GM21529 (cell line): ENCODE data around the gene MYO5A.
"Not testable (repeated sequence)": the region's sequence is repeated elsewhere in the genome, so short reads cannot be mapped to it uniquely, and the experiment has no call there.

ENCODE experiments used
- ATAC-seq: cut with Tn5 transposase; IDR thresholded peaks from one replicate; pipeline ENCODE4 v1.9.1; 2021; ENCODE audit not compliant: unreplicated experiment

Gene MYO5A

DNA sequence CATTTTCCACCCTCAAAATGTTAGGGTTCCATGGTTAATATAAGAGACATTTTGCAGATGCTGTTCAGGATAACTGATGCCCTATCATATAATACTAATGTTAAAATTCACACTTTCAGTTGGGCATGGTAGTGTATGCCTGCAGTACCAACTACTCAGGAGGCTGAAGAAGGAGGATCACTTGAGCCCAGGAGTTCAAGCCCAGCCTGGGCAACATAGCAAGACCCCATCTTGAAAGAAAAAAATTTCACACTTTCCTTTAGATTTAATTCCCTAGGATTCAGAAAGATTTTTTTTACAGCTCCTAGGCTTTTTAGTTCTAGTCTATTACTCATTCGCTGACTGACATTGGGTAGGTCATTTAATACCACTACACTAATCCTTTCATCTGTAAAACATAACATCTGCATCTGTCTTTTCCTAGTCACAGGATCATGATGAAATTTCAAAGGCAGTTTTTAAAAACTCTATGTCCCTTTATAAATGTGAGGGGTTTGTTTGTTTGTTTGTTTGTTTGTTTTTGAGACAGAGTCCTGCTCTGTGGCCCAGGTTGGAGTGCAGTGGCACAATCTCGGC lies 103.7 kb downstream of the MYO5A start:
- no peak for ATAC-seq

DNA sequence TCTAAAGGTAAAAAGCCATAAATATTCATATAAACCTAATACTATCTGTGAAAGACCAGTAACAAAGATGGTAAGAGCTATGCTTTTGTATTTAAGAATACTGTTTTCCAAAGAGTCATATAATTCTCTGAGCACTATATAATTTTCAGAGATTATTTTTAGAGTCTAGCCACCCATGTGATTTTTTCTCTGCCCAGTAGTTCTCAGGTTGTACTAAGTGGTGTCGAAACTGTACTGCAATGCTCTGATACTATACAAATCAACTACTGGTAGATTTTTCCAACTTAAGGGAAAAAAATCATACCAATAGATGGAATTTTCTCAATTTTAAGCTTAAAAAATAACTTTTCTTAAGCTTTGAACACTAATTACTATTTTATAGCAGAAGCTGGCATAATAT lies 104.8 kb downstream of the MYO5A start:
- ATAC-seq: no peak

DNA sequence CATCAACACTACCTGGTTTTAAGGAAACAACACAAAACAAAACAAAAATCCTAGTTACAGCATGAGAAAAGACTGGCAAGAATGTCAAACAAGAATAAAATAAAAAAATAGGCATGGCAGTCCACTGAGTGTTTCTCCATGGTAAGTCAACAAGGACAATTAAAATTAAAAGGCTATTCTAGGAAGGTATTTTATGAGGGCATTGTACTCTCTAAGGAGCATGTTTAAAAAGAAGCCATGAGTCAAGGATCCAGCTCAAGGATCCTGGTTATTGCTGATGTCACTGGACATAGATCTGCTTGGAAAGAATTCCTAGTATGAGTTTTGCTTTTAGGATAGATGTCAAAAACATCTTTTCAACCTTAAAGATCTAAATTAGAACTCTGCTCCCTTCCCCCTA lies 106.7 kb downstream of the MYO5A start:
- no peak for ATAC-seq

DNA sequence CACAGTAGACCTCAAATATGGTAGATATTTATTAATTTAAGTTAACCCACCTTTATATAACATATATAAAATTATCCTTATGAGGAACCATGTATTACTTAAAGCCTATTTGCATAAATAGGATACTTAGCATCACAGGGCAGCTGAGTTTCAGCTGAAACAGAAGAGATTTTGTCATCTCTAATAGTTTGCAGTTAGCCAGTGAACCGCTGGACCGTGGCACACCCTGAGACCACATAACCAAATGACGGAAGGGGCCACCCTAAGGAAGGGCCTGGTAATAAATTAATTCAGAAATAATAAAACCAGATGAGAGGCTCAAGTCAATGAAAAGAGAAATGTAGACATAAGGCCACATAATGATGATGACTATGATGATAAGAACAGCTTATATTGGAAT lies 107.7 kb downstream of the MYO5A start:
- ATAC-seq: no peak

DNA sequence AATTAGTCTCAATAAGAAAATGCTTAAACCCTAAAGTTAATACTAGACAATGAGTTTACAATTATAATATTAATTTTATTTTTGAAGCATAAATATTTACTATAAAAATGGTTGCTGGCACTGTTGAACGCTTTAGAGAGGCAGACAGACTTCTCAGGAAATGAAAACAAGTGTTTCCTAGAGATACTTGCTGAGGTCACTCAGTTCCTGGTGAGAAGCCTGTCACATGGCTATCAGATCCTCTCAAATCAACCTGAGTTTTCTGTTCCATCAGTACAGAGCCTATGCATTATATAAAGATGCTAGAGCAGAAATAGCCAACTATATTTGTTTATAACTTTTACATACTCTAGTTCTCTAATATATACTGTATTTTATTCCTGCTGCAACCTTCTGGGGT lies 109.2 kb downstream of the MYO5A start:
- ATAC-seq: no peak

DNA sequence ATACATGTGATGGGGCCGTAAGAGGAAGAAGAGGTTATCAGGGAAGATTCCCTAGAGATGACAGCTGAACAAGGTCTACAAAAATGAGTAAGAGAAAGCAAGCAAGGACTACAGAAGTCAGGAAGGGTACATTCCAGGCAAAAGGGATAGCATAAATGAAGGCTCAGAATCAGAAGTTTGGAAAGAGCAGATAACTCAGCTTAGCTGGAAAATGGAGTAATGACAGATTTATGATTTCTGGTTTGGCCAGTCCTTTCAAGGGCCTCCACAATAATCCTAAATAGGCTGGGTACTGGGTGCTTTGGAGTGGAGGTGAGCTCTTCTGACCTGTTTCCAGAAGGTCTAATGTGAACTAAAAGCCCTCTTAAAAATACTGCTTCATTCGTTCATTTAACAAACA lies 110.7 kb downstream of the MYO5A start:
- ATAC-seq: no peak

DNA sequence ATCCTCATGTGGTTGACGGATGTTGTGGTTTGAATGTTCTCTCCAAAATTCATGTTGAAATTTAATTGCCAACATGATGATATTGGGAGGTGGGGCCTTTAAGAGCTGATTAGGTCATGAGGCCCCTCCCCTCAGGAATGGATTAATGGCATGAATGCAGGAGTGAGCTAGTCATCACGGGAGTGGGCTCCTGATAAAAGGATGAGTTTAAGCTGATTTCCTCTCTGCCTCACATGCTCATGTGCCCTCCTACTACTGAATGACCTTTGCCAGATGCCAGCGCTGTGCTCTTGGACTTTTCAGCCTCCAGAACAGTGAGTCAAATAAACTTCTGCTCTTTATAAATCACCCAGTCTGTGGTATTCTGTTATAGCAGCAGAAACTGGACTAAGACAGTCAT lies 111.2 kb downstream of the MYO5A start:
- ATAC-seq: no peak

DNA sequence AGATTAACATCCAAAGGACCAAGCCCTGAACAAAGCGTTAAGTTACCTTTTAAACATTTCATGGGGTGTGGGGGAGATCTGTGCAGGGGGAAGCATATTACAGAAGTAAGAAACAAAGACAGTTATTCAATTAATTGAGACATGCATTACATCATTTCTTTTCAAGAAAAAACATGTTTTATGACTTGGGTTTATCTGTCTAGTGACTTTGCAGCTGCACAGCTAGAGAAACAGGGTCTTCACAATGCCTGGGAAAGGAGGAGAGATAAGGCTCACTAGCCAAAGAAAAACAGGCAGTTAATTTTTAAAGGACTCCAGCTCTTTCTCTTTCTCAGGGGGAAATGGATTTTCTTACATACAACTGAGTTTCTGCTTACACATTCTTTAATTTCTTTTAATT lies 112.1 kb downstream of the MYO5A start:
- not testable (repeated sequence) for ATAC-seq

DNA sequence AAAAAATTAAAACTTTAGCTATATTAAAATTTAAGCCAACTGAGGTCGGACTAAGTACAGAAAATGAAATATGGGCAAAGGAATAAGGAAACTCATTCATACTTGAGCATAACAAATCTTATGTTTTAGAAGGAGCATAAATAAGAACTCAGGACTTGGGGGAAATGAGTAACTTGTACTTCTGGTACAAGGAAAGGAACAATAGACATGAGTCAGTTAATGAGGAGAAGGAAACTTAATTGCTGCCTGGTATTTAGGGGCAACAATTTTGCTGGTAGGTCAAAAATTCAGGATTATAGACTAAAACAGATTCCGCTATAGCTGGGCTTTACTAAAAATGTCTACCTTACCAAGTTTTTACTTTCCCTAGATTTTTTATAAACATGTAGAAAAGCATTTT lies 113.1 kb downstream of the MYO5A start:
- no peak for ATAC-seq

DNA sequence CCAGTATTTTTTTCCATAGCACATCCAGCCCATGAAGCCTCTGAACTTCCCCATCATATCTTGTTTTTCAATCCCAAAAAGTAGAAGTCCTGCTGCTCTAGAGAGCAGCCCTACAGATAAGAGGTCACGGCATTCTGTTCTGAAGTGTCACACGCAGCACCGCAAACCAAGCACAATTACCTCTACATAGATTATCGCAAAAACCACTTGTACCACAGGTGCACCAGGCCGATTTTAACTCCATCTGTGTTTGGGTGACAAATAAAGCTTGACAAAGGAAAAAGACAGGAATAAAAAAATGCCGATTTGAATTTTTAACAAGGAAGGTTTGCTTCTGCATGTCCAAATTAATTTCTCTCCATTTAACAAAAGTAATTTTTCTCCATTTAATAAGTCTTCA lies 113.7 kb downstream of the MYO5A start:
- no peak for ATAC-seq

DNA sequence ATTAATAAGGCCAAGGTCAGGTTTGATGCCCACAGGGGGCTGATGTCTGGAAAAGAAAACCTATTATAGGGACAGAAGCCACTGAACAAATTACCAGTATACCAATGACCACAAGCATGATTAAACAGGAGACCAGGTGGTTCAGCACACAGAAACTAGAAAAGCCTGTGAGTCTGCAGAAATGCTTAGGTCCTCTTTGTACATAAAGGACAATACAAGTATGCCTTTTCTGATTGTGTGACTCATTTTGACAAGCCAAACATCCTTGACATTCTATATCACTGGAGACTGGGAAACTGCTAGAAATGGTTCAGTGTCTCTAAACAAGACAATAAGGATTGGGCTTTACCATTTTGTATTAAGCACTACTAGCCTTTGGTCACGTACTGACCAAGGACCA lies 119.9 kb downstream of the MYO5A start:
- peak; percentile 72 for ATAC-seq

DNA sequence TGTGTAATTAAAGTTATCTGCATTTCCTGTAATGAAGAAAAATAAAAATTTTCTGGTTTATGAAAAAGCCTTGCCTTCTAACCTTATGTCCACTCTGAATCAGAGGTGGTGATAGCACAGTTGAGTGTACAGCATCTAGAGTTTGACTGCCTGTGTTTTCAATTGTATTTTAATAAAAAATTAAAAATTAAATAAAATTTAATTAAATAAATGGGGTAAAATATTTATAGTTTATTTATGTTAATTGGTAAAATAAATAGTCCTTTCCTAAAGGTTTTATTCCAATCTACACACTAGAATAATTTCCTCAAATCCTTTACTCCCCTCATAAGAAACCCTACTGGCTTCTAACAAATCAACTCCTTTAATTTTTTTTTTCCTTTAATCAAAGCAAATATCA lies 121.3 kb downstream of the MYO5A start:
- no peak for ATAC-seq

DNA sequence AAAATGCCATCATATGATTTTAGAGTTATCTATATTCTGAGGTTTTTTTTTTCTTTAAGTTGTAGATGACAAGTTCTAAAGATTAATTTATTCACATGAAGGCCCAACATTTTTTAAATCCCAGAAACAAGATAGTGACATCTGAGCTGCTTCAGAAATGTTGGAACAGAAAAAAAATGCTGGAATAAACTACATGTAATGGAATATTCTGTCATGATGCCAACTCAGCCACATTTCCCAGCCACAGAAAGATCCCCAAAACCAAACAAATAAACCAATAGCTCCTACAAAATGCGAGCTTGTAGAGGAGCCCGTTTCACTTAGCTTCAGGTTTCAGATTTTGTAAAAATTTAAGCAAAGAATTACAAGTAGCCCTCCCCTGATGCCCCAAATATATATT lies 122.1 kb downstream of the MYO5A start:
- ATAC-seq: no peak

DNA sequence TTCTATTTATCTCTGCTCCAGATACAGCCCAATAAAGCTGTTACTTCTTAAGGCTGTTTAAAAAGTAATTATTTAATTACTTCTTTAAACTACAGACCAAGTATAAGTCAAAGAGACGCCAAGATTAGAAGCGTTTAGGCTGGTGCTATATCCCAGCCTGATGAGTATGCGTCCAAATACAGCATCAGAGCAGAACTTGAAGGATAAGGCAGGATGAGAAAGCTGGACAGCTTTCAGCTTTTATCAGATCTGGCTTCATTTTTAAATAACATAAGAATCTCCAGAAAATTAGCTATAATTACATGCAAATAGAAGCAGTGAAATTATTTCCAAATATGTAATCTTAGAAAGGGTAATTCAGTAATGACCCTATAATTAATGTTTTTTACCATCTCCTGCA lies 122.8 kb downstream of the MYO5A start:
- no peak for ATAC-seq

DNA sequence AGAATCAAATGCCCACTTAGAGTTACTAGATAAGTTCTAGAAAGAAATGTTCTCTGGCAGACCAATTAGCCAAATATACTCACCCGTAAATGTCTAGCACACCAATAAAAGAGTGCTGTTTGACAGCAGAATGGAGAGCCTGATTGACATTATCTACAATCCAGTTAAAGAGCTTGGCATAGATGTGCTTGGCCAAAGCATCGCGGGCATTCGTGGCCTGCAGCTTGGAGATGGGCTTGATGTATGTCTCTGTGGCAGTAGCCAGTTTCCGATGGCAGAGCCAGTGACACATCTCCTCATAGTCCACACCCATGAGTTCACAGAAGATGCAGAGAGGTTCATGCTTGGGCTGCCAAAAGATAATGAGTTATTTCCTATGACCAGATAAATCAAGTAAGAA lies 131.6 kb downstream of the MYO5A start:
- no peak for ATAC-seq

DNA sequence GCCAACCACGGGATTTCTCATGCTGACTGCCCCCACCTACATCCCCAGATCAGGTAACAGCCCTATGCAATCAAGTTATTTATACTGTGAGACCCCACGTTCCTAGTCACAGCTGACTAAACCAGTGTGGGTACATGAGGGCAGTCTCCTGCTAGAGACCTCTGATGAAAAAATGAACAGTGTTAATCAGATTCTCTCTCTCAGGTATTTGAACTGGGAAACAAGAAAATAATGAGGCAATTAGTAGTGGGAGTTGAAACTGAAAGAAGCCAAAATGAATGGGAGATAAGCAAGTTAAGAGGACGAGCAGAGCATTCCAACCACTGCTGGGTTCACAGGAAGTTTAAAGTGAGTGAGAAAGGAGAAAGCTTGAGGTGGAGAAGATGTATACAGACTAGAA lies 134.6 kb downstream of the MYO5A start:
- no peak for ATAC-seq

DNA sequence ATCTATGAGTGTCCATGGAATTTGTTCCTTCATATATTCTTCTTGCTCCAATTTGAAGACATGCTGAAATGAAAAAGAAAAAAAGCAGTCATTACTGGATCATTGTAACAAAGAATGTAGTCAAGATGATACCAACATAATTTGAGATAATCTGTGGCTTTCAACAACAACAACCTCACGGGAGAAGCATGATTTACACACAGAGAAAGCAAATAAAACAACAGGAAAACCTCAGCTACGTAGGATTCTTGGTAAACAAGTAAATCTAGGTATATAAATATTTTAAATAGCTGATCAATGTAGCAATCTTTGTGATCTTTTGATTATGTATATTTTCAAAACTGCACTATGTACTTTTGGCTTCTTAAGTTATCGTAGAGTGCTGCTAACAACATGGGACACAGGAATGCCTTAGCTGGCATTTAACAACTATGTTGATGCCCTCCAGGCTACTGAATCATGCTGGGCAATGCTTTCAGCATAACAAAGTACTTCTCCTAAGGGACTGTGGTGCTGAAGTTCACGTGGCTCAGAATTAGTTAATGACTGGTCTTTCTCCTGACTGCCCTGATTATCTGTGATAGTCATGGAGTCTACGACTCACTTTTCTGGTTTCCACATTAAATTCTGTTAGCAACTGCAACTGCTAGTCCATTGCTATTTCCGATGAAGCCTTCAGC lies 136.5 kb downstream of the MYO5A start:
- ATAC-seq: no peak

DNA sequence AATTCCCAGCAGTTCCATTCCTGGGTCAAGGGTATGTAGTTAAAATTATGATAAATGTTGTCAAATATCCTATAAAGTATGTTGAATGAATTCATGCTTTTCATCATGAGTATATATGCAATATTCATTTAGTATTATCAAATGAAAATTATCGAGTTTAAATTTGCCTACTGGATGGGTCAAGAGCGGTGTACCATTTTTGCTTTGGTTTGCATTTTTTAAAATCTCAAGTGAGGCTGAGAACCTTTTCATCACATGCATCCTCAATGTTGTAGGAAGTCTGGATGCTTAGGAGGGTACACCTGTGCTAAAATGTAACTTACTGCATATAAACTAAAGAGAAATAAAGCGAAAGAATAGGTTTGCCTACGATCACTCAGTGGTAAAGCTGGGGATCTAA lies 137.6 kb downstream of the MYO5A start:
- no peak for ATAC-seq

DNA sequence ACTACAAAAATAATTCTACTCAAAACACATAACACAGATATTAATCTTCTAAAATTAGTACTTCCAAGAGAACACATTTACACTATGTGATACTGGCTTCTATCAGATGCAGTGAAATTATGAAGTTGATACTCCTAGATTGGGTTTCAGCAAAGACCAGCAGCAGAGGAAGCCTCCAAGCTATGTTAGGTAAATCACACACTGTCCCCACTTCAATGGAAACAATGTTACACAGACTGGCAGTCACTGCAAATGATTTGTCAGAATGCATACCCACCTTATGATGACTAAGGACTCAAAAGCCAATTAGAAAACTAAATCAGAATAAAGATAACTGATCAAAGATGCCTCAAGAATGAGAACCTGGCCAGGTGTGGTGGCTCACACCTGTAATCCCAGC lies 143.0 kb downstream of the MYO5A start:
- no peak for ATAC-seq

DNA sequence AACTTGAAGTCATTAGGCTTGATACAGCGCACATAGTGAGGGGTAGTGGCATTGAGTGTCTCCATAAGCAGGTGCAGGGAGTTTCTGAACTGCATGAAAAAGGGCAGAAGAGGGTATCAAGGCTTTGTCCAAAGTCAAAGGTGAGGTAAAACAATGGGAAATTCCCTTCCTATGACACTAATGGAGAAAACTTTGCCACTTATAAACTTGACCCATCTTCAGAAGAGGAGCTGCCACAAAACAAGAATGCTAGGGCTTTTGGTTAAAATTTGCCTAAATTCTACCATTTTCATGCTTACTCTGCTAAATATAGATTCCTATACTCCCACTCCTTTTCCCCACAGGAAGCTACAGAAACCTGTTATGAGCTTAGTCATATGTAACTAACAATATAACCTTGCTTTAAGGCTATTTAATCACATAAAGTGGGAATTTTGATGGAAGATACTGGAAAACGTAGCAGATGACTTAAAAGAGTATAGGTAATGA lies 145.5 kb downstream of the MYO5A start:
- ATAC-seq: peak; percentile 40

DNA sequence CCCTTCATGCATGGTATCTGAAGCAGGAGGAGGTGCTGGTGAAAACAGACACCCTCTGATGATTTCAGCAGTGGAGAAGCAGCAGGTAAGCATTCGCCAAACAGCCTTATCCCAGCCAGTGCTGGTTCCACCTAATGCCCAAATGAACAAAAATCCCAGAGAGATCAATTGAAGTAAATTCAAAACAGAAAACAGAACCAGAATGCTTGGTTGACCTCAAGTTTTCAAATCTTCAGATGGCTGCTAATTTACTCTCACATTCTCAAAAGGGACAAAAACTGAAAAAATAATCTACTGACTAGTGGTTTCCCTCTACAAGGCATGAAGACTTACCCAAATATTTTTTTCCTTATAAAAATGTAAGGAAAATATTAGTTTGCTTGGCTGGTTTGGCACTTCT lies 146.0 kb downstream of the MYO5A start:
- ATAC-seq: peak; percentile 19

DNA sequence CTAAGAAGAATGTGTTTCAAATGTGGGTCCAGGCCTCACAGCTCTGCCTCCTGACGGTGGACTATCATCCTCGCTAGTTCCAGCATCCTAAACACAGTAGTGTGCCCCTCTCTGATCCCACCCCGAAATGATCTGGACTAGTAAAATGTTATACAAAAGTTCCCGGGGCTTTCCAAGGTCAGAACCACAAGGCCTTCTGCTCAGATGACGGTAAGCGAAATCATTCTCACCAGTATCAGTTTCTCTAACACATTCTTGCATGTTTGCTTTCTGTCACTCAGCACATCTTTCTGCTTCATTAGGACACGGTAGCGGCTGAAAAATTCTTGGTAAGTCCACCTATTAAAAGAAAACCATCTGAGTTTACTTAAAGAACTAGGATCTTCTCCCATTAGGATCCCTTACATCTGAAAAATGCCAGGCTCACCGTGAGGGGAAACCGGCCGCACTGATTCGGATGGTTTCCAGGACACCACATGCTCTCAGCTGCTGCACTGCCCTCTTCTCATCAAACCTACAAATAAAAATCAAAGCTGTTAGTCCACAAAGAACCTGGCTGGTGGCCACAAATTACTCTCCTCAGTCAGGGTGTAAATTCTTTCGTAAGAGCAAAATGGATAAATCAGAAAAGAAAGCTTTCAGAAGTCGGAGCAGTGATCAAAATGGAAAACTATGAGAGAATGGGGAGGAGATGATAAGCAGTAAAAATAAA lies 149.1 kb downstream of the MYO5A start:
- ATAC-seq: peak; percentile 60
